Measurements from ENCODE around the gene TMCC1.
"Not testable (repeated sequence)": the region's sequence is repeated elsewhere in the genome, so short reads cannot be mapped to it uniquely, and the experiment has no call there.

The TMCC1 gene

DNA sequence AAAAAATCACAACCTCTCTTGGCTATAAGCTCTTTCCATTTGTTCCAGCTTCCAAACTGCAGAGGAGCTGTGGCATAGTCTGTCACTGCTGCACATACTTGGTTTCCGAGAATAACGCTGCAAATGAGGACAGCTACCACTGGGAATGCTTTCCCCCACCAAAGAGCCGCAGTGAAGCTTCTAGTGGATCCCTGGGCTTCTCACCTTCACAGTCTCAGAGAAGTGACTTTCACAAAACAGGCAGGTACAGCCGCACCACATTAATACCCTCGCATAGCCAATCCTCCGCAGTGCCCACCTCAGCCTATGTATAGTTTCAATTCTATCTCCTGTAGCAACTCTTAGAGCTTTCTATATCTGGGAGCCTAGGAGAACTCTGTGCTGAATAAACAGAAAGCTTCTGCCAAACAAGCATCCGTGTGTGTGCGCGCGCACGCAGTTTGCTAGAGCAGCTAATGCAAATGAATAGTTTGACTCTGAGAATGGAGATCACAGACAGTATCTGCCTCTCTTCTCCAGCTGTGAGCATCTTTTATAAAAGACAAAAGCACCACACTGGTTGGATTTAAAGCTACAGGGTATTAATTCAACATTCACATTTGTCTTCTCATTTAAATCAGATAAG is 205.1 kb downstream of the TMCC1 start:
- DNase-seq (ENCODE audit: low read depth, low spot score) = peak; percentile 21

DNA sequence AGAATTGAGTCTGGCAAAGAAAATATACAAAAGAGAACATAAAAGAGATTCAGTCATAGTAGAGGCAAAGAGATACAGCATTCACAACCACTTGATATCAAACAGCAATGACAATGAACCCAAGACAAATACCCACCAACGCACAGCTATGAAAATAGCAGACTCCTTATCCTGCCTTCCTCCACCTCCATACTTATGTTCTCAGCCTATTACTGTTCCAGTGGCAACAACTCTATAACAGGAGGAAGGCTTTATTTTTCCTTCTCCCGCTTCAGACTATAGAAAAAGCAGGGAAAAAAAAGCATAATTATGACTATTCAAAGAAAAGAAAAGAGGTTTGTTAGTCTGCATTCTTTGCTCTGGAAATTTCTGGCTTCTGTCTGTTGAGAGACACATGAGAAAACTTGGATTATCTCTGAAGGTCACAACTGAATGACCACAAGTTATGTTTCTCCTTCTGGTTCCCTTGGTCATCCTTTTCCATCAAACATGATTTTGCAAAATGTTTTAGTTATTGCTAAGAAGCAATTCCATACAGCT is 205.9 kb downstream of the TMCC1 start:
- DNase-seq (ENCODE audit: low read depth, low spot score) = no peak

DNA sequence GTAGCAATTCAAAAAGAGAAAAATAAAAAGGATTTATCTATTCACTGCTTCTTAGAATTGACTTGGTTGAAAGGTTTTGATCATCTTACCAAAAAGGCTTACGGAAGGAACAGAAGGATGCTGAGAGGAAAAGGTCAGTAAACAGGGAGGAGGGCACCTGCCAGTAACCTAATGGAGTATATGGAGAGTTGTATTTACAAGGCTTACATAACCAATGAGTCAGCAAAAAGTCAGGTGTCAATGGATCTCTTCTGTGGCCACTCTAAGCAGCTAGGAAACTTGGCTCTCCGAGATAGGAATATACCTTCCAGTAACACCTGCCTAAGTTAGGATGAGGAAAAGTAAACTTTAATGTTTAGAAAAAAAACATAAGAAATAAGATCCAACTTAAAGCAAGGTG is 206.6 kb downstream of the TMCC1 start:
- DNase-seq (ENCODE audit: low read depth, low spot score) = no peak

DNA sequence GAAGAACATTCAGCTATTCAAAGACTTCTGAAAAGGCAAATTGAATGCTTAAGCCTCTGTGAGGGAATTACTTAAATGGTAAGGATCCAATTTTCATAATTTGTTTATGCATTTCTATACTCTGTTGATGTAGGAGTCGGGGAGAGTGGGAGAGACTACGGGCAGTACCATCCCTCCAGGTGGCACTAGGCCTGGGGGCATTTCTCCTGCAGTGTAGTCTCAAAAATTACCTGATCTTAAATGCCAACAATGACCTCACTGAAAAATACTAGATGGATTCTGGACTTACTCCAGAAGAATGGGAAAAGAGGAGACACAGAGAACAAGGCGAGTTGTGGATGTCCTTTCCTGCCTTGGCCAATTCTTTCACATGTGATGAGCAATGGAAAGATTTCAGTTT is 209.2 kb downstream of the TMCC1 start:
- DNase-seq (ENCODE audit: low read depth, low spot score) = no peak

DNA sequence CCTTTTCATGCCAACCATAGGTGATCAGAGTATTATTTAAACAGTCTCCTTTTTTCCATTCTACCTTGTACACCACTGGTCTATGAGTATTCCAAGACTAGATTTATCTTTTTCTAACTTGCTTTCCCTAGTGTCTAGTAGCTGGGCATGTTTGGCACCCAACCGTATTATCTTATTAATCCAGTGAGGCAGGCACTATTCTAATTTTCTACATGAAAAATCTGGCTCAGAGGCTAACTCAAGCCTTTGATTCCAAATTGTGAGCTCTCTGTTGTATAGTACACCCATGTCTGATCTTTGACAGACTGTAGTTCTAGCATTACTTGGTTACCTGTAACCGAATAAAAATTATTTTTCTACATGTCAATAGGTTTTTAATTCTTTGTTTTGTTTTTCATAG is 210.3 kb downstream of the TMCC1 start:
- DNase-seq (ENCODE audit: low read depth, low spot score) = no peak

DNA sequence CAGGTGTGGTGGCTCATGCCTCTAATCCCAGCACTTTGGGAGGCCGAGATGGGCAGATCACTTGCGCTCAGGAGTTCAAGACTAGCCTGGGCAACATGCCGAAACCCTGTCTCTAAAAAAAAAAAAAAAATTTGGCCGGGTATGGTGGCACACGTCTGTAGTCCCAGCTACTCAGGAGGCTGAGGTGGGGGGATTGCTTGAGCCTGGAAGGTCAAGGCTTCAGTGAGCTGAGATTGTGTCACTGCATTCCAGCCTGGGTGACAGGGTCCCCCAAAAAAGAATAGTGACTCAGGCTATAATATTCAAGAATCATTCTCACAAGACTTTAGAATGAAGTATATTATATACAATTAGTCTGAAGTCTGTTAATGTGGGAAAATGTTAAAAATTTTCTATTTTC is 216.5 kb downstream of the TMCC1 start:
- no peak for DNase-seq (ENCODE audit: low read depth, low spot score)

DNA sequence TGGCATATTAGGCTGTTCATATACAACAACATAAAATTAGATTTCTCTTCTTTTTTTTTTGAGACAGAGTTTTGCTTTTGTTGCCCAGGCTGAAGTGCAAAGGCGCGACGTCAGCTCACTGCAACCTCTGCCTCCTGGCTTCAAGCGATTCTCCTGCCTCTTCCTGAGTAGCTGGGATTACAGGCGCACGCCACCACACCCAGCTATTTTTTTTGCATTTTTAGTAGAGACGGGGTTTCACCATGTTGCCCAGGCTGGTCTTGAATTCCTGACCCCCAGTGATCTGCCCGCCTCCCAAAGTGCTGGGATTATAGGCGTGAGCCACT is 218.8 kb downstream of the TMCC1 start:
- DNase-seq (ENCODE audit: low read depth, low spot score) = not testable (repeated sequence)

DNA sequence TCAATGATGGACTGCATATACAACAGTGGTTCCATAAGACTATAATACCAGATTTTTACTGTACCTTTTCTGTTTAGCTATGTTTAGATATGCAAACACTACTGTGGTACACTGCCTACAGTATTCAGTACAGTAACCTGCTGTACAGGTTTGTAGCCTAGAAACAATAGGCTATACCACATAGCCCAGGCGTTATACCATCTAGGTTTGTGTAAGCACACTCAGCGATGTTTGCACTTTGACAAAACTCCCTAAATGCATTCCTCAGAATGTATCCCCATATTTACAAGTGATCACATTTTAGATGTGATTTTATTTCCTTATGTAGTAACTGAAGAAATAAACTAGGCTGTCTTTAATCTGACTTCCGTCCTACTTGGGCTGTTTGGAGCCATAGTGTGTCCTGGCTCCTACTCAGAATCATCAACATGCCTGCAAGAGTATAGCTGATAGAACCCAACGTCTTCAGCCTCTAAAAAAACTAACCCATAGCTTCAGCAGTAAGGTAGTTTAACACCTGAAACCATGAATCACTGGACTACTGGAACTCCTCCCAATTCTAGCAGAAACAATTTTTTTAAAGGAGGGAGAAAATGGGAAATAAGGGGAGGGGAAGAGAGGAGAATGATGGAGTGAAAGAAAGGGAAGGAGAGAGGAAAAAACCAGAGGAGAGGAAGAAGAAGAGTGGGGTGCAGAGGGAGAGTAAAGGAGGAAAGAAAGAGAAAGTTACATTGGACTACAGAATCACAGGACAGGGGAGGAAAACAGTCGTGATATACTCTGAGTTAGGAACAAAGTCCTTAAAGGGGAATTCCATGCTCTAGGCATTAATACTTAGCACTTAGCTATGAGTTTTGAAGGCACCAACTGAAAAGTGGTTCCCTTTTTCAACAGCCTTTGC is 219.4 kb downstream of the TMCC1 start:
- DNase-seq (ENCODE audit: low read depth, low spot score) = no peak

DNA sequence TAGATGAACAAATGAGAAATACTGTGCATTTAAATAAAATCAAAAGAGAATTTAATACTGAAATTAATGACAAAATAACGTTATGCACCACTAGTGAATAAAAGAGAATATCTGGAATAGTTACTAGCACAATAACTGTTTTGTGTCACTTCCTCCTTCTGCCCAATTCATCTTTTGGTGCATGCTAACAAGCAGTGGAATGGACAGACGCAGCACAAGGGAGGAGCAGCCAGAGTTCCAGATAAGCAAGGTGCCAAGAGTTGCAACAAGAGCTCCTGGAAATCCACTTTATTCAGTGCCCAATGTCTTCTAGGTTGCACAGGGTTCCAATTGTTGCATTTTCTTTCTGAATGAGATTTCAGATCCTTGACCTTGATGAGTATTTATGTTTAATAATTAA is 220.5 kb downstream of the TMCC1 start:
- DNase-seq (ENCODE audit: low read depth, low spot score) = no peak

DNA sequence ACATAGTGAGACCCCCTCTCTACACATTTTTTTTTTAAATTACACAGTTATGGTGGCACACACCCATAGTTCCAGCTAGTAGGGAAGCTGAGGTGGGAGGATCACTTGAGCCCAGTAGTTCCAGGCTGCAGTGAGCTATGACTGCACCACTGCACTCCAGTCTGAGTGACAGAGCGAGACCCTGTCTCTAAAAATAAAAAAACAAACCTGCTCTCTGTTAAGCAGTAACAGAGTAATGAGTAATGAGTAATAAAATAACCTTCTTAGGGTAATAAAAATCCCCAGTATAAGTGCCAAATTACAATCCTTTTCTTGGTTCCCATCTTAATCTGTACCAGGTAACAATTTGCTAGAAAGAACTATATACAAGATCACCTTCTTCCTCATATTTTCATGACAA is 221.1 kb downstream of the TMCC1 start:
- no peak for DNase-seq (ENCODE audit: low read depth, low spot score)

DNA sequence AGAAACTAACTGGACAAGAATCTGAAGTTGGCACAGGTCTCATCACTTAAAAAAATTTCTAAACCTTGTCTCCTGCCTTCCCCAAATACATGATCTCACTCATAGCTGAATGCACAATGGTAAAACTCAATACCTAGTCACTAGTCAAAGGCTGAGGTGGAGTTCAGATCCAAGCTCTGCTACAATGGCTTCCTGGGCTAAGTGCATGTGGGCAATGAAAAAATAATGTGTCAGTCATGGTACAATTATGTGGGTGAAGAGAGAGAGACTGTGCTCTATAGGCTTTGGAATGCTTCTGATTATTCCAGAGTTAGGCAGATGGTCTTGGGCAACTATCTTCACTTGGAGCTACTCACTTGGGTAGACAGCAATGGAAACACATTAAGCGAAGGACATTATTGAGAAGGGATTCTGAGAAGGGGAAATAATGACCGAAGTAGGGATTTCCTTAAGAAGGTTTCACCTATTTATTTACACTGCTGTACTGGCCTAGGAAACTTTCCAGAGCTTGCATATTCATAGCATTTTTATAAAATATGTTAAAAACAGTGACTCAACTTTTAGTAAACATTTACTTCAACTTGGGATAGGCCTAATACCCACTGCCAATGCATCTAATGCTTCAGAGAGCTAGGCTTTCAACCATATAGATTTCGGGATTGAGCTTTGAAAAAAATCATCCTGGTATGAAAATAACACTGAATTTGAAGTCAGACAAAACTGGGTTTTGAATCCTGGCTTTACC is 228.3 kb downstream of the TMCC1 start:
- DNase-seq (ENCODE audit: low read depth, low spot score) = no peak

DNA sequence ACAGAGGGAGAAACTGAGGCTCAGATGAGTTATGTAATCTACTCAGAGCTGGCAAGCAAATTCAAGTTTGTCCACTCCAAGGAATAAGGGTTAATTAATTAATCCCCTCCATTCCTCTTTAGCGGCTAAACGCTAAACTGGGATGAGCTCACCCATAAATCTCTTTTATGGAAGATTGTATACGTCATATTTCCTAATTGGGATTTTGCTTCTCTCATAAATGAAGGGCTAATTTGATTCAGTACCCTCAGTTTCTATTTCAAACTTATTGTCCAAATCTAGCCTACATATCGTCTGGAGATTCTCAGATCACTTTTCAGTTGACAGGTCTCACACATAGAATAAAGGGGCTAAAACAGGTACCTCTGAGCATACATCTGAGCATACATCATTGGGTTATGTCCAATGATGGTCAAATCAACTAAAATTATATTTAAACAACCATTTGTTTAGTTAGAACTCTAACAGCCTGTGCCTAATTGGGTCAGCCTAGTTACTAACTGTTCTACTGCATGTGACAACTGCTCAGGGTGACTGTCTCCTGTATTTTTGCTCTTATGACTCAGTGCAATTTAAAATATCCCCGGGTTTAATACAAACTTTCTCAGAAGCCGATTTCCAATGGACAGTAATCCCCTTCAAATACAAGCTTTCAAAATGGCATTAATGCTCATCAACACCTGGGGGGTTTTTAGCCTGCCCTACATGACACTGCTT is 229.4 kb downstream of the TMCC1 start:
- no peak for DNase-seq (ENCODE audit: low read depth, low spot score)

DNA sequence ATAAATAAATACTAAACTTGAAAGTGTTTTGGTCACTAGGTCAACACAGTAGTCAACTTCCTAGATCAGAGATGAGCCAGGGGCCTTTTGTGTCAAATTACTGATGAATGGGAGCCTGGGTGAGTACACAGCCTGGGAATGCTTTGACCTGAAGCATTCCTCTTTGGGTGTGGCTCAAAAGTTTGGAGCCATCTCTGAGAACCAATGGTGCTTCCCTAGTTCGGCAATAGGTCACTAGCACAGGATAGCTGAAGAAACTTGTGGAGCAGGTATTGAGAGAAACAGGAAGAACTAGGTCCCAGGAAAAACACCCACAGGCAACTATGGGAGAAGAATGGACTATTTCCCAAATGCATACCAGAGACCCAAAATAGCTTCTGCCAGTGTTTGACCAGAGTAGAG is 230.5 kb downstream of the TMCC1 start:
- no peak for DNase-seq (ENCODE audit: low read depth, low spot score)

DNA sequence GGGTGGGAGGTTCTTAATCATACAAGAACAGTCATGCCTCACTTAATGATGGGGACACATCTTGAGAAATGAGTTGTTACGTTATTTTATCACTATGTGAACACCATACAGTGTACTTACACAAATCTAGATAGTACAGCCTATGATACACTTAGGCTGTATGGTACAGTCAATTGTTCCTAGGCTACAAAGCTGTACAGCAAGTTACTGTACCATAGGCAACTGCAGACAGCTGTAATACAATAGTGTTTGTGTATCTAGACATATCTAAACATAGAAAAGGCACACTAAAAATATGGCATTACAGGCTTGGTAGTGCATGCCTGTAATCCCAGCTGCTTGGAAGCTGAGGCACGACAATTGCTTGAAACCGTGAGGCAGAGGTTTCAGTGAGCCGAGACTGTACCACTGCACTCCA is 231.3 kb downstream of the TMCC1 start:
- no peak for DNase-seq (ENCODE audit: low read depth, low spot score)

DNA sequence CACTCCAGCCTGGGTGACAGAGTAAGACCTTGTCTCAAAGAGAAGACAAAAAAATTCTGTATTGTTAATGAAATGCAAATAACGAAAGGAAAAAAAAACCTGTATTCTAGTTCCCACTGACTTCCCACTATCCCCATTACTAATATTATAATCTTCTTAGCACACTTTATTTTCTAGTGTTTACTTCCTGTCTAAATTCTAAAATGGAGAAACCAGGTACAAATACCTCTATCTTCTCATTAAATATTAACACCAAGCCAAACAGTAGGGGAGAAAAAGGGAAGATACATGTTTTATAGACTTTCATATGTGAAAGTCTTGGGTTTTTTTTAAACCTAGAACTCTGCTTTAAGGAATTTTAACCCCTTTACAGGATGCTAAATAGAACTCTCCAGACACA is 231.7 kb downstream of the TMCC1 start:
- DNase-seq (ENCODE audit: low read depth, low spot score) = no peak

DNA sequence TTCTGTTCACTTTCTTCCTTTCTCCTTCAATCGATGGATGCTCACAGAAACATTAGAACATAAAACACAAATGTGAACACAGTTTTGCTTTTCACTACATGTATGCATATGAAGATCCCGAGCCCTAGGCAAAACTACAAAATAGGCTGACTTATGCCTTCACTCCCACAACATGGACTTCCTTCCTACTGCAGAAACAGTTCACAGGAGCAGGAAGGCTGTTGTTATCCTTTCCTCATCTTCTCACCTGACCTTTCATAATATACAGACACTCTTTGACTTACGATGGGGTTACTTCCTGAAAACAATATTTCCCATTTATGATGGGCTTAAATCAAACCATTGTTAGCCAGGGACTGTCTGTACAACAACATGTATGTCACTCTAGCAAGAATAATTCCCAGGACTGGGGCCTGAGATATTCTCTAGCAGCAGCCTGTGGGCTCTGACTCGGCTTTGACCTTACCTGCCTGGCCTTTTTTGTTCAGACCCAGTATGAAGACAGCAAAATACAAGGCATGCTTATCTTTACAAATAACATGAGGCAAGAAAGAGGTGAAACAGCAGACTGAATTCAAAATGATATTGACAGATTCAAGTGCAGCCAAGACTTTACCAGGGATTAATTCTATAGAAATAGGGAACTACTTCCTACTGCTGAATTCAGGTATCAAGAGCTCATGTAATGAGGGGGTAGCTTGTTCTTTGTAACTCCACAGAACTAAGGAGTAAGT is 235.2 kb downstream of the TMCC1 start:
- DNase-seq (ENCODE audit: low read depth, low spot score) = no peak

DNA sequence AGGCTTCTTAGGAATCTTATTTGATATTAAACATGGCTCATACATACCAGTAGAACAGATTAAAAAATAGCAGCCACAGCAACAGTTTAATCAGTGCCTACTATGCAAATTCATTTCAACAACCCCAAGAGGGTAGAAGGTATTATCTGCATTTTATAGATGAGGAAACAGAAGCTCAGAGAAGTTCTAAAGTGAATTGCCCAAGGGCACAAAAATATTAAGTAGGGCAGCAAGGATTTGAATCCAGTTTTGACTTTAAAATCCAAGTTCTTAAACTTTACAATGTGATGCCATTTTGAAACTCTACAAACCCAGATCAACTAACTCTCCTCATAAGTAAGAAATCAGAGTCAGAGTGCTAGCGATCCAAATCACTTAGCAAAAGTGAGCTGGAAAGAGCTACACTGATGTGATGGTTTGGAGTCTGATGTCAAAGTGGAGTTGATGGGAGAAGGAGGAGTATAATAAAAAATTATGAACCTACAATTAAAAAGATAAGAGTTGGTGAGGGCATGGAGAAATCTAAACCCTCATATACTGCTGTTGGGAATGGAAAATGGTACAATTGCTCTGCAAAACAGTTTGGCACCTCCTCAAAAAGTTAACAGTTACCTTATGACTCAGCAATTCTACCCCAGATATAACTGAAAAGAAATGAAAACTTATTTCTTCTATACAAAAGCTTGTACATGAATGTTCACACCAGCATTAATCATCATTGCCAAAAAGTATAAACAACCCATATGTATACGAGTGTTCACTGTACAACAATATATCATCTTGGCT is 236.1 kb downstream of the TMCC1 start:
- DNase-seq (ENCODE audit: low read depth, low spot score) = no peak

DNA sequence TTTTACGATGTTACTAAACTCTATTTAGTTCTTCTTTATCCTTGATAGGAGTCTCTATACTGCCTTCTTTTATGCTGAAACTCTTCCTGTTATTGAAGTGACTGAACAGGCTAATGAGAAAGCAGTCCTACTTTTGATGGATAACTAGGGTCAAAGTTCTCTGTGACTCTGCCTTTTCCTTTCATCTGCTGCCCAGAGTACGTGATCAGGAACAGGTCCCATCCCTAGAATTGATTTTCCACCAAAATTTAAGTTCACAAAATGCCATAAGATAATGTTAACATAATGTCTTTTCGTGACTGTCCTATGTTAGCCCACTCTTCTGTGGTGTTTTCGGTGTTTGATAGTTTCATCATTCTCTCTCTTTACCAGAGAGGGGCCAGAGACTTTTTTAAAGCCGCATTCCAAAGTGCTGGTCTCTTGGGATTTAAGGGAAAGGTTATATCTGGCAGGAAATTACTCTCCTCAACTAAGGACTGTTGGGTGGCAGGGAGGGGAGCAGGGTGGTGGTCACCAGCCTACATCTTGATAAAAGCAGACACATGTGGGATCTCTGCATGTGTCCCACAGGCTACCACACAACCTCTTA is 236.8 kb downstream of the TMCC1 start:
- DNase-seq (ENCODE audit: low read depth, low spot score) = no peak

DNA sequence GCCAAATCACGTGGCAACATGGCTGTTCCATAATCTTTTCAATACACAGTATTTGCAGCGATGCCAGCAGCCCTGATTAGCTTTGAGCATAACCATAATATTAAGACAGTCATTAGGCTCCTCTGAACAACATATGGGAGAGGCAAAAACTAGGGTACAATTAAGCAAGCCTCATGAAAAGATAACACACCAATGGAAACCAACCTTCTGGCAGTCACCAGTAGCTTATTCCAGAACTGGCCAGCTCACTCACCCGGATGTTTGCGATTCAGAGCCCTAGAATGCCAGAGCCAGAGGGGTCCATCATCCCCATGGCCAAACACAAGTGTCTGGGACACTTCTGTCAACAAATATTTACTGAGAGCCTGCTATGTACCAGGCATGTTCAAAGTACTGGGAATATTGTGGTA is 238.2 kb downstream of the TMCC1 start:
- no peak for DNase-seq (ENCODE audit: low read depth, low spot score)

DNA sequence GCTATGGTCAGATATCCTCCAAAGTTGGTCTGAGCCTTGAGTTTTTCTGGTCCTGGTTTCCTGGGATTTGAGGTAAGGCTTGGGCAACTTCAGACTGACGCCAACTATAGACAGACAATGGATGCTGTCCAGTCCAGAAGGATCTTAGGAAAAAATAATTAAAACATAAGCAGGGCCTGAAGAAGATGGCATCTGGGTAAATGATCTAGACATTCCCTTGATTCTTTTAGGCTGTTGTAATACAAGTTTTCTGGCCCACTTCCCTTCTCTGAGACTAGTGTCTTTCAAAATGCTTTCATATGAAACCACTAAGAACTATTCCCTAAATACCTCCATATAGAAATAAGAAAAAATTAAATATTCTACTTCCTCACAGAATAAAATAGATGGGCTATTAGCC is 239.4 kb downstream of the TMCC1 start:
- no peak for DNase-seq (ENCODE audit: low read depth, low spot score)
